BE2C (cell line): ENCODE measurements around the gene CCR1.

ENCODE experiments used
- DNase-seq: peaks from one replicate; pipeline ENCODE4 v3.0.0-alpha.2; 2020
- H3K27me3 ChIP-seq: fragments of 250-450 bp; sonication (Bioruptor Pico); 2 replicates; pipeline ENCODE4 v1.5.1; 2020; ENCODE audit warnings: mild to moderate bottlenecking
- H3K36me3 ChIP-seq: fragments of 250-450 bp; sonication (Bioruptor Pico); 2 replicates; pipeline ENCODE4 v1.5.1; 2020; ENCODE audit warnings: mild to moderate bottlenecking
- H3K4me1 ChIP-seq: fragments of 250-450 bp; sonication (Bioruptor Pico); 2 replicates; pipeline ENCODE4 v1.5.1; 2020
- H3K4me3 ChIP-seq: 2 replicates; pipeline ENCODE4 v1.5.1; 2011; ENCODE audit warnings: low read depth, low read length
- H3K9me3 ChIP-seq: fragments of 250-450 bp; sonication (Bioruptor Pico); 2 replicates; pipeline ENCODE4 v1.5.1; 2020
- CTCF ChIP-seq: IDR thresholded peaks from 2 replicates; pipeline ENCODE4 v1.5.1; 2012; ENCODE audit warnings: mild to moderate bottlenecking, low read depth, low read length

Gene CCR1

GRCh38 chr3:46228260-46229242 lies 20.4 kb upstream of the CCR1 start:
- DNase-seq = no peak
- Histone ChIP-seq H3K9me3 (no peaks in the 10 kb centered on the region), H3K27me3 (no peaks in the 10 kb centered on the region), H3K4me1 (no peaks in the 10 kb centered on the region), H3K4me3 (no peak overlapping the region), H3K36me3 (no peaks in the 10 kb centered on the region)
- no peak for TF ChIP-seq CTCF

DNA sequence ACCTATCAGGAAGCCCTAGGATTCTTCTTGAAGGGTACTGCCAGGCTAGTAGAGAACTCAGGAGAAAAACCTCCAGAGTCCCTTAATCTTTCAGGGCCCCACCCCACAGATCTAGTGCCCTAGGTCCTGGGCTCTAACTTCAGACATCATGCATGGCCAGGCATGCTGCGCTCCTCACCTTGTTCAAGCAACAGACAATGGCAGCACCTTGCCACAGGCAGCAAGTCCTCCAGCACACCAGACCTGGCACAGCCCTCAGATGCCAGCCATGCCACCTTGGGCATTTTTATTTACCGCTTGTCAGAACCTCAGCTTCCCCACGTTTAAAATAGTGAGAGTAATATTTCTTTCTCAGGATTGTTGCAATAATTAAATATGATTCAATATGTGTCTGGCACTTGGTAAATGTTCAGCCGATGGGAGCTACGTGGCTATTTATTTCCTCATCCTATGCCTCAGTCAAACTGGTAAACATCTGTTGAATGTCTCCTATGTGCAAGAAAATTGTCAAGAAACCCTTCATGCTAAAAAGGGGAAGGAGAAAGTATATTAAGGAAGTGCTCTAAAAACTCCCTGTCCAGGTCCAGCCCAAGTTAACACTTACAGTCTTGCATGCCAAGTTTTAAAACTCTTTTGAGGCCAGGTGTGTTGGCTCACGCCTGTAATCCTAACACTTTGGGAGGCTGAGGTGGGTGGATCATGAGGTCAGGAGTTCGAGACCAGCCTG lies 14.5 kb upstream of the CCR1 start:
- no peaks in the 10 kb centered on the region for H3K36me3 ChIP-seq
- H3K27me3 ChIP-seq = no peaks in the 10 kb centered on the region
- H3K4me3 ChIP-seq = no peak overlapping the region
- no peak for DNase-seq
- H3K4me1 ChIP-seq = no peaks in the 10 kb centered on the region
- no peak for TF ChIP-seq CTCF
- no peaks in the 10 kb centered on the region for H3K9me3 ChIP-seq

DNA sequence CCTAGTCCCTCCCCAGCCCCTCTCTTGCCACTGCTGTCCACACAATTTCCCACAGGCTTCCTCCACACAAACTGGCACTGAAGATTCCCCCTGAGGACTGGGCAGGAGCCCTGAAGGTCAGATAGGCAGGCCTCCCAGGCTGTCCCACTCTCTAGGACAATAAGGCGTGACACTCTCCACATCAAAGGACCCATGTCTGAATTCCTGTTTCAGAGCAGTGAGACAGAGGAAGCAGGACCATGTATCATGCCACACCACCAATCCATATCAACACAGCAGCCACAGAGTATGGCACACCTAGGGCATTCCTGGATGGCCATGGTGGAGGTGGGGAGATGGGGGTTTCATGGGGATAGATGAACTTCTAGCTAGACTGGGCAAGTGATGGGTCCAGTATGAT lies 13.8 kb upstream of the CCR1 start:
- H3K9me3 ChIP-seq = no peaks in the 10 kb centered on the region
- no peaks in the 10 kb centered on the region for H3K36me3 ChIP-seq
- TF ChIP-seq CTCF = no peak
- no peaks in the 10 kb centered on the region for H3K4me1 ChIP-seq
- H3K4me3 ChIP-seq = no peak overlapping the region
- no peak for DNase-seq
- no peaks in the 10 kb centered on the region for H3K27me3 ChIP-seq

DNA sequence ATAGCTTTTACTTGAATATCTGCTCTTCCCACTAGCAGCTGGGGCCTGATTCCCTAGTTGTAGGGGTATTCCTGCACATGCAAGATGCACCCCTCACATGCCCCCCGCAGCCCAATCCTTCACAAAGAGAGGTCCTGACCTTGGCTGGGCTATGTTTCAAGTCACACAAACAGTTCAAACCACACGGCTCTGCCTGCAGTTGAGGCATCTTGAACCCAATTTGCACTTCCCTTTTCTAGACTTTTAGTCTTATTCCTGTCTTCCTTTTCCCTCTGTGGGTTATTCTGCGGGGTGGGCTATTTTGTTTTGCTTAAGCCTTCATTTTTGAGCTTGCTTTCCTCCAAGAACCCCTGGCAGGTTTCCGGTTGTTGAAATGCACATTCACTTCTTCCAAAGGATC lies 13.3 kb upstream of the CCR1 start:
- no peaks in the 10 kb centered on the region for H3K4me1 ChIP-seq
- H3K9me3 ChIP-seq = no peaks in the 10 kb centered on the region
- H3K4me3 ChIP-seq = no peak overlapping the region
- no peaks in the 10 kb centered on the region for H3K36me3 ChIP-seq
- no peak for DNase-seq
- no peaks in the 10 kb centered on the region for H3K27me3 ChIP-seq
- TF ChIP-seq CTCF = no peak

- Histone ChIP-seq H3K27me3 (no peaks in the 10 kb centered on the region), H3K4me1 (no peaks in the 10 kb centered on the region), H3K36me3 (no peaks in the 10 kb centered on the region), H3K4me3 (no peak overlapping the region), H3K9me3 (no peaks in the 10 kb centered on the region)
- no peak for DNase-seq
- no peak for TF ChIP-seq CTCF
These were observed 10.1 kb upstream of the CCR1 start for GRCh38 chr3:46218196-46218709.
